Measurements from ENCODE around the gene POLG2.
"Not testable (repeated sequence)": the region's sequence is repeated elsewhere in the genome, so short reads cannot be mapped to it uniquely, and the experiment has no call there.

POLG2 gene

DNA sequence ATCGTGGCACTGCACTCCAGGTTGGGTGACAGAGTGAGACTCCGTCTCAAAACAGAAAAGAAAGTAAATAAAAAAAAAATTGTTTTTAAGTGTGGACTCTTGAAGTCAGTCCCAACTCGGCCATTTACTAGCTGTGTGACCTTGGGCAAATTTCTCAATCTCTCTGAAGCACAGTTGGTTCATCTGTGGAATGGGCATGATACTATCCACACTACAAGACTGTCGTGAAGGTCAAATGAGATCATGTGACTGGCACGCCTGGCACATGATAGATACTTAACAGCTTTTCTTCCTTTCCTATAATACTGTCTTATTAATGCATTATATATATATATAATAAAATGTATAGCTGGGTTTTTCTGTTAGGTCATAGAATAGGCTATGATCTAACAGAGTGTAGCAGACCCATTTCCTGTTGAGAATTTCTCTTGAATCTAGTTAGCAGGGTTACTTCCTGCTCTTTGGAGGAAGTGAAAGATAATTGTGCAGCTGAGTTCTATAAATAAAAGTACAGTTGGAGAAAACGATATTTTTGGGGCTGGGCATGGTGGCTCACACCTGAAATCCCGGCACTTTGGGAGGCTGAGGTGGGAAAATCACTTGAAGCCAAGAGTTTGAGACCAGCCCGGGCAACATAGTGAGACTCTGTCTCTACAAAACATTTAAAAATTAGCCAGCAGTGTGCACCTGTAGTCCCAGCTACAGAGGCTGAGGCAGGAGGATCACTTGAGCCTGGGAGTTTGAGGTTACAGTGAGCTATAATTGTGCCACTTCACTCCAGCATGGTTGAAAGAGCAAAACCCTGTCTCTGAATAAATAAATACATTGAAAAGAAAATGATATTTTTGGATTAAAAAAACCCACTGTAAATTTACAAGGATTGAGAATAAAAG, 40.6 kb downstream of the POLG2 start:
- DNase-seq, result peak; percentile 70
- in situ Hi-C loops (cut with MboI; ENCODE audit: low pct_unique_long_range_greater_than_20kb, low sequenced_read_pairs), result no loop called here

- in situ Hi-C loops (cut with MboI; ENCODE audit: low pct_unique_long_range_greater_than_20kb, low sequenced_read_pairs), result no loop called here
- no peak for DNase-seq
Observed at GRCh38 chr17:64449545-64449944, 47.3 kb downstream of the POLG2 start.

DNA sequence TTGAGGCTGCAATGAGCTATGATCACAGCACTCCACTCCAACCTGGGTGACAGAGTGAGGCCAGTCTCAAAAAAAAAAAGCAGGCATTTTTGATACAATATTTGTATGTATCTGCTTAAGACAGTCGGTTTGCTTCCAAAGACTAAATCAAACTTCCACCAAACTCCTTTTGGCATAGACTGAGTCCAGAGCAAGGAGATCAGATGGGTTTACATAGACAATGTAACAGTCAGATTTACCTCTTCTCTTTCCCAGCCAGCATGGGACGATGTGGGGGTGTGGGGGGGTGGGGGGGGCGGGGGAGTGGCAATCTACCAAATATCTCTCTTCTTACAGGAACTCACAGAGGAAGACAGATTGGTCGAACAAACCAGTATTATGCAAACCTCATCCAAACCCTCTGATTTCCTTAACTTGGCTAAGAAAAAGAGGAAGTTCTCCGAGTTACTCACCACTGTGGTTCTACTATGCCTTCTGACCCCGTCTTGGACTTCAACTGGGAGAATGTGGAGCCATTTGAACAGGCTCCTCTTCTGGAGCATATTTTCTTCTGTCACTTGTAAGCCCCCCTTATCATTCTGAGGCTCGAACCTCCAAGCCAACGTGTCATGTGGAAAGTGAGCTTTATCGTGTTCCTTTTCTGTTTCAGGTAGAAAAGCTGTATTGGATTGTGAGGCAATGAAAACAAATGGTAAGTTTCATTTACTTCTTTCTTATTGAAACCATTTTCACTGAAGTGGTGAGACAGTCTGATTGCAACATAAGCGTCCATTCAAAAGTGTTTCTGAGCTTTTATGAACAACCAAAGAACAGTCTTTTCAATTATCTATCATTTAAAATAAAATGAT, 48.0 kb downstream of the POLG2 start, which contains the start of gene MILR1:
TSS of gene MILR1 (plus strand) at position 451 of the 848 bp plus-strand sequence. CDS start at position 505, 54 bp downstream.
- in situ Hi-C loops (cut with MboI; ENCODE audit: low pct_unique_long_range_greater_than_20kb, low sequenced_read_pairs), result no loop called here
- DNase-seq, result peak; percentile 95

DNA sequence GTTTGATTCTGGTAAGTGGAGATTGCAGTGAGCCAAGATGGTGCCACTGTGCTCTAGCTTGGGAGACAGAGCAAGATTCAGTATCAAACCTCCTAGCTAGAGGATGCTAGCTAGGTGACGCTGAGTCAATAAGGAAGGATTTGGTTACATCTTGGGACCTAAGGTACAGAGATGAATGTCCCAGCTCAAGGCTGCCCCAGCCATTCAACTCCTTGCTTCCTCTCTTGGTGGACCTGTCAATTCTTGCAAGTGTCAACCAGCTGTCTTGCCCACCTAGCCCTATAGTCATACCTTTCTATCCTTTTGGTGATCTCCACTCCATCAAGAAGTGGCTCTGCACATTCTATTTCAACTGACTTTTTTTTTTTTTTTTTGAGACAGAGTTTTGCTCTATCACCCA, 49.3 kb downstream of the POLG2 start:
- in situ Hi-C loops (cut with MboI; ENCODE audit: low pct_unique_long_range_greater_than_20kb, low sequenced_read_pairs), result no loop called here
- no peak for DNase-seq

DNA sequence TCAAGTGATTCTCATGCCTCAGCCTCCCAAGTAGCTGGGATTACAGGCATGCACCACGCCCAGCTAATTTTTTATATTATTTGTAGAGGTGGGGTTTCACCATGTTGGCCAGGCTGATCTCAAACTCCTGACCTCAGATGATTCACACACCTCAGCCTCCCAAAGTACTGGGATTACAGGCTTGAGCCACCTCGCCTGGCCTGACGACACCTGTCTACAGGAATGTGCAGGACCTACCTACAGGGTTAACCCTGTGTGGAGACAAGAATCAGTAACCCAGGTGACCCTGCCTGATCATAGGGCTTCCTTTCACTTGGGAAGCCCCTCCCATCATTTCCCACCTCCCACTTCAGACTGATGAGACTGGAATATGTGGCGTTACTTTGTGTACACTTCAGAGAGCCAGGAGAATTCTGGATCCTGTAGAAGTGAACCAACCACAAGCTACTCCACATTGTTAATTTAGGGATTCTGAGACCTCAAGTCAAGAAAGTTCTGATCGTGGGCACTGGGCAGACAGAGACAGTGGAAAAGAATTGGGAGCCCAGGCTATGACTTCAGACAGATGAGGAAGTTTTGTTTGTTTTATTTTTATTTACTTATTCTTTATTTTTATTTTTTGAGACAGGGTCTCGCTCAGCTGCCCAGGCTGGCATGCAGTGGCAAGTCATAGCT, 53.6 kb downstream of the POLG2 start:
- in situ Hi-C loops (cut with MboI; ENCODE audit: low pct_unique_long_range_greater_than_20kb, low sequenced_read_pairs), result no loop called here
- DNase-seq, result no peak

DNA sequence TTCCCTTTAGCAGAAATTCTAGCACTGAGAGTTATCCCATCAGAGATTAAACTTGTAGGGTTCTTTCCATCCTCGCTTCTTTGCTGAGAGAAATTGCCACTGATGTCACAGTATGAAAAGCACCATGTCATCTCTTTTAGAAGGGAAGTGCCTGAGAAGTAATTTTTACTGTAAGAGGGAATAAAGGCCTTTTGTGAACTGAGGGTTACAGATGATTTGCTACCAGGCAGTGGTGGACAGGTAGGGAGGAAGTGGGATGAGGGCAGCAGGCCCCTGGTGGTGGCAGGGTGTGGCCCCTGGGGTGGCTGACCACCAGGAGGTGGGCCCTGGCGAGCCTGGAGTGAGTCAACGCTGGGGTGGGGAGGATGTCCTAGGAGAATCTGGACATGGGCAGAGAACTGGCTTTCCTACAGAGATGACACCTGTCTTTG, 54.3 kb downstream of the POLG2 start:
- in situ Hi-C loops (cut with MboI; ENCODE audit: low pct_unique_long_range_greater_than_20kb, low sequenced_read_pairs), result no loop called here
- no peak for DNase-seq

DNA sequence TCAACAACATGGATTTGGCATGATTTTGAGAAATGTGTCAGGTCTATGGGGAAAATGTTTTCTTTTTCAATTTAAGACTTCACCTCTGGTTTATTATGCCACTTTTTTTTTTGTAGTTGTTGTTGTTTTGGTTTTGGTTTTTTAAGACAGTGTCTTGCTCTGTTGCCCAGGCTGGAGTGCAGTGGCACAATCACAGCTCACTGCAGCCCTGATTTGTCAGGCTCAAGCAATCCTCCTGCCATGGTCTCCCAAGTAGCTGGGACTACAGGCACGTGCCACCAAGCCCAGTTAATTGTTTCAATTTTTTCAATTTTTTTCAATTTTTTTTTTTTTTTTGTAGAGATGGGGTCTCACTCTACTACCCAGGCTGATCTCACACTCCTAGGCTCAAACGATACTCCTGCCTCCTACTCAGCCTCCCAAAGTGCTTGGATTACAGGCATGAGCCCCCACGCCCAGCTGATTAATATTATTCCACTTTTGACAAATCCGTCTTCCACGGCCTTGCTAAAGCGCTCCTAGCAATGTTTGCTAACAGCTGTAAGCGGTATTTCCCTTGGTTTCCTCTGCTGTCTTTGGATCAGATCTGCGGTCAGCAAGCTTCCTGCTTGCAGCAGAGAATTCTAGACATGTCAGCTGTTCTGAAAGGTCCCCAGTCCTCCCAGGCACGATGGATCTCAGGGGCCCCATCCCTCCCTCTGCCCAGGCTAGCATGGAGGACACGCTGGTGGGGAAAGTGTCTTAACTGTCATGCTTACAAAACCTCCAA, 54.9 kb downstream of the POLG2 start:
- in situ Hi-C loops (cut with MboI; ENCODE audit: low pct_unique_long_range_greater_than_20kb, low sequenced_read_pairs), result no loop called here

DNA sequence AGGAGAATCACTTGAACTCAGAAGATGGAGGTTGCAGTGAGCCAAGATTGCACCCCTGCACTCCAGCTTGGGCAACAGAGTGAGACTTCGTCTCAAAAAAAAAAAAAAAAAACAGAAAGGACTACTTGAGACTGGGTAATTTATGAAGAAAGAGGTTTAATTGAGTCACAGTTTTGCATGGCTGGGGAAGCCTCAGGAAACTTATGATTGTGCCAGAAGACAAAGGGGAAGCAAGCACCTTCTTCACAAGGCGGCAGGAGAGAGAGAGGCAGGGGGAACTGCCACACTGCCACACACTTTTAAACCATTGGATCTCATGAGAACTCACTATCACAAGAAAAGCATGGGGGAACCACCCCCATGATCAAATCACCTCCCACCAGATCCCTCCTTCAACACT, 56.9 kb downstream of the POLG2 start:
- DNase-seq, result no peak
- in situ Hi-C loops (cut with MboI; ENCODE audit: low pct_unique_long_range_greater_than_20kb, low sequenced_read_pairs), result no loop called here

More for the DNA sequence above, 54.9 kb downstream of the POLG2 start:
- peak; percentile 89 for DNase-seq

- DNase-seq; in situ Hi-C loops (cut with MboI; ENCODE audit: low pct_unique_long_range_greater_than_20kb, low sequenced_read_pairs): not testable (repeated sequence)
Observed at GRCh38 chr17:64439521-64439920, 57.3 kb downstream of the POLG2 start.

DNA sequence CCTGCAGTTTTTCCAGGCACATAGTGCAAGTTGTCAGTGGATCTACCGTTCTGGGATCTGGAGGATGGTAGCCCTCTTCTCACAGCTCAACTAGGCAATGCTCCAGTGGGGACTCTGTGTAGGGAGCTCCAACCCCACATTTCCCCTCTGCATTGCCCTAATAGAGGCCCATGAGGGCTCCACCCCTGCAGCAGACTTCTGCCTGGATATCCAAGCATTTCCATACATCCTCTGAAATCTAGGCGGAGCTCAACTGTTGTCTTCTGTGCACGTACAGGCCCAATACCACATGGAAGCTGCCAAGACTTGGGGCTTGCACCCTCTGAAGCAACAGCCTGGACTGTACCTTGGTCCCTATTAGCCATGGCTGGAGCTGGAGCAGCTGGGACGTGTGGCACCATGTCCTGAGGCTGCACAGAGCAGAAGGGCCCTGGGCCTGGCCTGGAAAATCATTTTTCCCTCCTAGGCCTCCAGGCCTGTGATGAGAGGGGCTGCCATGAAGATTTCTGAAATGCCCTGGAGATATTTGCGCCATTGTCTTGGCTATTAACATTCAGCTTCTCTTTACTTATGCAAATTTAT, 58.8 kb downstream of the POLG2 start:
- in situ Hi-C loops (cut with MboI; ENCODE audit: low pct_unique_long_range_greater_than_20kb, low sequenced_read_pairs), result no loop called here
- no peak for DNase-seq

- in situ Hi-C loops (cut with MboI; ENCODE audit: low pct_unique_long_range_greater_than_20kb, low sequenced_read_pairs), result no loop called here
- DNase-seq, result no peak
Observed at GRCh38 chr17:64431534-64431933, 65.3 kb downstream of the POLG2 start.

DNA sequence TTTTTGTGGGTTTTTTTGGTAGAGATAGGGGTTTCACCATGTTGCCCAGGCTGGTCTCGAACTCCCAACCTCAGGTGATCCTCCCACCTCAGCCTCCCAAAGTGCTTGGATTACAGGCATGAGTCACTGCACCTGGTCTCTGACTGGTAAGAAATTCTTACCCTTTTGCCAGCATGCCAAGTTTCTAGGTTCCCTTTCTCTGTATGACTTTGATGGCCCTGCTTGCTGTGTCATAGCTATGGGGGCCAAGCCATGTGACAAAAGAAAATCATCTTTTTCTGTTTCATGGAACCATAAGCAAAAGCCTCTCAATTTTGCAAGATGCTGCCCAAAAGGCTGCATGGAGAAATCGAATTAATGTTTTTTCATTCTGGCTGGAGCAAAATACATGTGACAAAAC, 66.8 kb downstream of the POLG2 start:
- in situ Hi-C loops (cut with MboI; ENCODE audit: low pct_unique_long_range_greater_than_20kb, low sequenced_read_pairs); DNase-seq: not testable (repeated sequence)

DNA sequence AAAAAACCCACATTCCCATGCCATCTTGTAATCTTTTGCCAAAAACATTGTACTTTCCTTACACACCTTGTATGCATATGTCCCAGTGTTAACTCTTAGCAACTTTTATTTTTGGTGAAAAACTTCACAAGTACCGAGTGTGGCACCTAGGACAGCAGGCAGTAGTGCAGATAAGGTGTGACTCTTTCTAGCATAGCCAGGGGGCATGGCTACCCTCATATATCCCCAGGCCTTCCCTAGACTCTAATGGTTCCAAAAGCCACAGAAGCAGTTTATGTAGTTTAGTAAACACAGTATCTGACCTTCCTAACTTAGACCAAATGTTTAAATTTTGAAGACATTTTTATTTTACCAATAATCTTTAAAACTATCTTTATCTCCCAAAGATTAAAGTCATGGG, 68.4 kb downstream of the POLG2 start:
- in situ Hi-C loops (cut with MboI; ENCODE audit: low pct_unique_long_range_greater_than_20kb, low sequenced_read_pairs), result loop anchor here (10.0 kb wide), 1 partner anchor 66 kb away; the partner anchor contains the start of gene POLG2
- DNase-seq, result no peak

Data from KBM-7 (cell line).